ENCODE results near the gene APEX2. TPM values are rescaled to one million over a fixed set of nuclear protein-coding genes. Genes with fewer than 3 reads are reported as not detected.

APEX2 gene
- total RNA-seq (10 to 100 TPM in 1 of 2 donors, 1 to 10 TPM in 1; 6.4 to 14.0 TPM), polyA plus RNA-seq (10 to 100 TPM in 1 of 2 donors, 1 to 10 TPM in 1; 6.2 to 15.4 TPM)
- long read RNA-seq, donor 1, transcript APEX2-201 (6 exons, 3,245 nt) = major isoform, 8 of 8 reads
- long read RNA-seq, donor 1, partial matches to known transcripts = 0 of 8 reads
- long read RNA-seq, donor 1, other reads (novel, unspliced or antisense) = 0 of 8 reads
- long read RNA-seq, donor 2, partial matches to known transcripts = 0 of 4 reads
- long read RNA-seq, donor 2, other reads (novel, unspliced or antisense) = 0 of 4 reads
- long read RNA-seq, donor 3, partial matches to known transcripts = 0 of 3 reads
- long read RNA-seq, donor 3, other reads (novel, unspliced or antisense) = 0 of 3 reads
- long read RNA-seq, donor 4, partial matches to known transcripts = 21 of 31 reads
- long read RNA-seq, donor 4, other reads (novel, unspliced or antisense) = 7 of 31 reads
- long read RNA-seq, donor 5, transcript APEX2-201 (6 exons, 3,245 nt) = major isoform, 11 of 11 reads
- long read RNA-seq, donor 5, partial matches to known transcripts = 0 of 11 reads
- long read RNA-seq, donor 5, other reads (novel, unspliced or antisense) = 0 of 11 reads

GRCh38 chrX:54999717-55000598 is at the start of gene APEX2:
Gene APEX2, plus strand, starts transcription at chrX:55000363. Its CDS starts 60 bp downstream, at chrX:55000423.
- WGBS, 2 donors = 1 to 37% methylated on average over 53 to 55 of the region's 55 CpGs
- peak within 1 kb of the TSS; percentile 55 for H3K4me3 ChIP-seq
- TF ChIP-seq CTCF (IDR thresholded peaks at IDR 0.05; ENCODE audit: control extremely low read depth, extremely low read depth) = no peak

GRCh38 chrX:54950730-54951375 is 49.3 kb upstream of the APEX2 start:
- DNase-seq (no peak), ATAC-seq (ENCODE audit: insufficient read depth, low FRiP score) (no peak)
- no peaks in the 10 kb centered on the region for H3K9me3 ChIP-seq (ENCODE audit: control insufficient read depth in 4 of 4, insufficient read depth in 3 of 4, low read length in 3 of 4)
- no peaks in the 10 kb centered on the region for H3K4me1 ChIP-seq (ENCODE audit: control insufficient read depth in 5 of 5, insufficient read depth in 5 of 5, low read length in 5 of 5)
- no peak overlapping the region for H3K4me3 ChIP-seq
- 75 to 81% methylated on average over 6 to 8 of the region's 8 CpGs for WGBS, 2 donors
- no peak for TF ChIP-seq CTCF (IDR thresholded peaks at IDR 0.05; ENCODE audit: control extremely low read depth, extremely low read depth)
- no peaks in the 10 kb centered on the region for H3K36me3 ChIP-seq (ENCODE audit: control insufficient read depth in 4 of 4, insufficient read depth in 4 of 4, low read length in 4 of 4)
- no peak overlapping the region for H3K9ac ChIP-seq (ENCODE audit: insufficient read depth in 1 of 2, low read length in 2 of 2)
- peaks cover 0 to 14% (median 0%) of the 10 kb centered on the region in 3 donors for H3K27me3 ChIP-seq (ENCODE audit: control insufficient read depth in 3 of 3, insufficient read depth in 3 of 3, low read length in 2 of 3)
- no peak overlapping the region for H3K27ac ChIP-seq (ENCODE audit: low read depth in 1 of 2, low read length in 1 of 2)

More at GRCh38 chrX:54999717-55000598, at the start of gene APEX2:
- Histone ChIP-seq H3K27me3 (ENCODE audit: control insufficient read depth in 3 of 3, insufficient read depth in 3 of 3, low read length in 2 of 3) (peaks cover 0 to 6% (median 0%) of the 10 kb centered on the region in 3 donors), H3K4me1 (ENCODE audit: control insufficient read depth in 5 of 5, insufficient read depth in 5 of 5, low read length in 5 of 5) (peaks cover 0 to 6% (median 0%) of the 10 kb centered on the region in 5 donors), H3K36me3 (ENCODE audit: control insufficient read depth in 4 of 4, insufficient read depth in 4 of 4, low read length in 4 of 4) (peaks cover 0 to 13% (median 8%) of the 10 kb centered on the region in 4 donors), H3K9me3 (ENCODE audit: control insufficient read depth in 4 of 4, insufficient read depth in 3 of 4, low read length in 3 of 4) (no peaks in the 10 kb centered on the region), H3K9ac (ENCODE audit: insufficient read depth in 1 of 2, low read length in 2 of 2) (peak within 1 kb of the TSS; percentile 21 to 80), H3K27ac (ENCODE audit: low read depth in 1 of 2, low read length in 1 of 2) (peak within 1 kb of the TSS; percentile 90)
- peak; percentile 95 for ATAC-seq (ENCODE audit: insufficient read depth, low FRiP score)
- DNase-seq = peak; percentile 90 to 96 (median 94)

GRCh38 chrX:54961750-54962149 is 38.4 kb upstream of the APEX2 start:
- no peaks in the 10 kb centered on the region for H3K27me3 ChIP-seq (ENCODE audit: control insufficient read depth in 3 of 3, insufficient read depth in 3 of 3, low read length in 2 of 3)
- no peaks in the 10 kb centered on the region for H3K9me3 ChIP-seq (ENCODE audit: control insufficient read depth in 4 of 4, insufficient read depth in 3 of 4, low read length in 3 of 4)
- H3K36me3 ChIP-seq (ENCODE audit: control insufficient read depth in 4 of 4, insufficient read depth in 4 of 4, low read length in 4 of 4) = no peaks in the 10 kb centered on the region
- DNase-seq = no peak
- 71 to 100% methylated on average over 1 of the region's 1 CpG for WGBS, 2 donors
- H3K9ac ChIP-seq (ENCODE audit: insufficient read depth in 1 of 2, low read length in 2 of 2) = no peak overlapping the region
- ATAC-seq (ENCODE audit: insufficient read depth, low FRiP score) = no peak
- no peak overlapping the region for H3K4me3 ChIP-seq
- H3K27ac ChIP-seq (ENCODE audit: low read depth in 1 of 2, low read length in 1 of 2) = no peak overlapping the region
- TF ChIP-seq CTCF (IDR thresholded peaks at IDR 0.05; ENCODE audit: control extremely low read depth, extremely low read depth) = no peak
- no peaks in the 10 kb centered on the region for H3K4me1 ChIP-seq (ENCODE audit: control insufficient read depth in 5 of 5, insufficient read depth in 5 of 5, low read length in 5 of 5)
